ENCODE data around the gene SEC14L3.

DNA sequence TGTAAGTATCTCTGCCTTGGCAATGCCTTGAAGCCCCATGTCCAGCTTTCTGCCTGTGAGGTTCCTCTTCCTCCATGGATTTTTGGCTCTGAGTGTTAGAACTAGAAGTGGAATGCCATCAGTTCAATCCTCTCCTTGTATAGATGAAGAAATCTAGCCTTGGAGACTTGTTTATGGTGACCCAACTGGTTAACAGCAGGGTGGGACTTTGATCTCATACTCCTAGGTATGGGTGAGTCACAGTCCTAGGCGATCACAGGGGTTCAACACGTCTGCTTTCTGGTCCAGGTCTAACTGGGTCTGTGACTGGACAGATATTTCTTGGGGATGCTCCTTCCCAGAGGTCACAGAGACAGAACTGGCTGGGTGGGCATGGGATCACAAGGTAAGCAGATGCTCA is 55.4 kb downstream of the SEC14L3 start:
- TF ChIP-seq, protein P1, sequence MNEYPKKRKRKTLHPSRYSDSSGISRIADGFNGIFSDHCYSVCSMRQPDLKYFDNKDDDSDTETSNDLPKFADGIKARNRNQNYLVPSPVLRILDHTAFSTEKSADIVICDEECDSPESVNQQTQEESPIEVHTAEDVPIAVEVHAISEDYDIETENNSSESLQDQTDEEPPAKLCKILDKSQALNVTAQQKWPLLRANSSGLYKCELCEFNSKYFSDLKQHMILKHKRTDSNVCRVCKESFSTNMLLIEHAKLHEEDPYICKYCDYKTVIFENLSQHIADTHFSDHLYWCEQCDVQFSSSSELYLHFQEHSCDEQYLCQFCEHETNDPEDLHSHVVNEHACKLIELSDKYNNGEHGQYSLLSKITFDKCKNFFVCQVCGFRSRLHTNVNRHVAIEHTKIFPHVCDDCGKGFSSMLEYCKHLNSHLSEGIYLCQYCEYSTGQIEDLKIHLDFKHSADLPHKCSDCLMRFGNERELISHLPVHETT (CRISPR knock-in tag; conservative IDR thresholded peaks at IDR 0.05), result no peak
- TF ChIP-seq, protein P2, sequence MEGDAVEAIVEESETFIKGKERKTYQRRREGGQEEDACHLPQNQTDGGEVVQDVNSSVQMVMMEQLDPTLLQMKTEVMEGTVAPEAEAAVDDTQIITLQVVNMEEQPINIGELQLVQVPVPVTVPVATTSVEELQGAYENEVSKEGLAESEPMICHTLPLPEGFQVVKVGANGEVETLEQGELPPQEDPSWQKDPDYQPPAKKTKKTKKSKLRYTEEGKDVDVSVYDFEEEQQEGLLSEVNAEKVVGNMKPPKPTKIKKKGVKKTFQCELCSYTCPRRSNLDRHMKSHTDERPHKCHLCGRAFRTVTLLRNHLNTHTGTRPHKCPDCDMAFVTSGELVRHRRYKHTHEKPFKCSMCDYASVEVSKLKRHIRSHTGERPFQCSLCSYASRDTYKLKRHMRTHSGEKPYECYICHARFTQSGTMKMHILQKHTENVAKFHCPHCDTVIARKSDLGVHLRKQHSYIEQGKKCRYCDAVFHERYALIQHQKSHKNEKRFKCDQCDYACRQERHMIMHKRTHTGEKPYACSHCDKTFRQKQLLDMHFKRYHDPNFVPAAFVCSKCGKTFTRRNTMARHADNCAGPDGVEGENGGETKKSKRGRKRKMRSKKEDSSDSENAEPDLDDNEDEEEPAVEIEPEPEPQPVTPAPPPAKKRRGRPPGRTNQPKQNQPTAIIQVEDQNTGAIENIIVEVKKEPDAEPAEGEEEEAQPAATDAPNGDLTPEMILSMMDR (CRISPR knock-in tag; IDR thresholded peaks at IDR 0.05), result no peak
- no peak for TF ChIP-seq ZNF841 (CRISPR knock-in tag; IDR thresholded peaks at IDR 0.05; ENCODE audit: borderline replicate concordance)
- no peak for TF ChIP-seq ZNF12 (CRISPR knock-in tag; IDR thresholded peaks at IDR 0.05)
- no peak for TF ChIP-seq JUNB (CRISPR knock-in tag; IDR thresholded peaks at IDR 0.05; ENCODE audit: borderline replicate concordance)
- no peak for TF ChIP-seq ARNT (IDR thresholded peaks at IDR 0.05)
- TF ChIP-seq, protein P3, sequence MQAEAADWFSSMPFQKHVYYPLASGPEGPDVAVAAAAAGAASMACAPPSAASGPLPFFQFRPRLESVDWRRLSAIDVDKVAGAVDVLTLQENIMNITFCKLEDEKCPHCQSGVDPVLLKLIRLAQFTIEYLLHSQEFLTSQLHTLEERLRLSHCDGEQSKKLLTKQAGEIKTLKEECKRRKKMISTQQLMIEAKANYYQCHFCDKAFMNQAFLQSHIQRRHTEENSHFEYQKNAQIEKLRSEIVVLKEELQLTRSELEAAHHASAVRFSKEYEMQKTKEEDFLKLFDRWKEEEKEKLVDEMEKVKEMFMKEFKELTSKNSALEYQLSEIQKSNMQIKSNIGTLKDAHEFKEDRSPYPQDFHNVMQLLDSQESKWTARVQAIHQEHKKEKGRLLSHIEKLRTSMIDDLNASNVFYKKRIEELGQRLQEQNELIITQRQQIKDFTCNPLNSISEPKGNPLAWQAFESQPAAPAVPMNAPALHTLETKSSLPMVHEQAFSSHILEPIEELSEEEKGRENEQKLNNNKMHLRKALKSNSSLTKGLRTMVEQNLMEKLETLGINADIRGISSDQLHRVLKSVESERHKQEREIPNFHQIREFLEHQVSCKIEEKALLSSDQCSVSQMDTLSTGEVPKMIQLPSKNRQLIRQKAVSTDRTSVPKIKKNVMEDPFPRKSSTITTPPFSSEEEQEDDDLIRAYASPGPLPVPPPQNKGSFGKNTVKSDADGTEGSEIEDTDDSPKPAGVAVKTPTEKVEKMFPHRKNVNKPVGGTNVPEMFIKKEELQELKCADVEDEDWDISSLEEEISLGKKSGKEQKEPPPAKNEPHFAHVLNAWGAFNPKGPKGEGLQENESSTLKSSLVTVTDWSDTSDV (CRISPR knock-in tag; IDR thresholded peaks at IDR 0.05), result no peak
- no peak for TF ChIP-seq EZH2 (conservative IDR thresholded peaks at IDR 0.05; ENCODE audit: low read depth, low read length)

Measured in HepG2 (cell line).